Measurements from ENCODE around the gene FGF3. TPM values are rescaled to one million over a fixed set of nuclear protein-coding genes. Genes with fewer than 3 reads are reported as not detected.

FGF3 gene
- total RNA-seq, result not detected in 2 replicates

DNA sequence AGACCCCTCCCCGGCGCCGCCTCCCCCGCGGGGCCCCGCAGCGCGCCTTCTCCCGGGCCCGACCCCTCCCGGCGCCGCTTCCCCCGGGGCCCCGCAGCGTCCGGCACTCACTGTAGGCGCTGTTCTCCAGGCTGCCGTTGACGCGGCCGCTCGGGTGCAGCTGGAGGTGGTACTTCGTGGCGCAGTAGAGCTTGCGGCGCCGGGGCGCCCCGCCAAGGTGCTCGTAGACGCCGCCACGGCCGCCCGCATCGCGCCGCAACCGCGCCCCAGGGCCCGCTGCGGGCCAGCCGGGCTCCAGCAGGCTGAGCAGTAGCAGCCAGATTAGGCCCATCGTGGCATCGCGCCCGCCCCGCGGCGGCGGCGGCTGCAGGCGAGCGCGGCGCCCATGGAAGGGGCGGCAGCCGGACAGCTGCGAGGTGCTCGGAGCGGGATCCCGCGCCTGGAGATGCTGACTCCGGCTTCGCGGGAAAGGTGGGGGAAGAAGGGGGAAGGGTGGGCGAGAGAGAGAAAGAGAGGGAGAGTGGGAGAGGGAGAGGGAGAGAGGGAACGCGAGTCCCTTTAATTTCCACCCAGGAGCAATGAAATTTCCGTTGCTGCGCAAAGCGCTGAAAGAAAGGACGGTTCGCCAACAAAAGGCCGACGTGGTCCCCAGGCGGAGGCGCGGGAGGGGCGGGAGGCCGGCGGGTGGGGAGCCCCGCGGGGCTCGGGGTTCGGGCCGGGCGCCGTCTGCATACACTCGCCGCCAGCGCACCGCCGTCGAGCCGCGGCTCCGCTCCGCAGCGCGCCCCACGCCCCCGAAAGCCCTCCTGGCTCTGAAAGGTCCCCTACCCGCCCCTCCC is at the start of gene FGF3:
Gene FGF3, minus strand, starts transcription at position 814 of the 839 bp plus-strand sequence. Its CDS starts 483 bp downstream, at position 331.

DNA sequence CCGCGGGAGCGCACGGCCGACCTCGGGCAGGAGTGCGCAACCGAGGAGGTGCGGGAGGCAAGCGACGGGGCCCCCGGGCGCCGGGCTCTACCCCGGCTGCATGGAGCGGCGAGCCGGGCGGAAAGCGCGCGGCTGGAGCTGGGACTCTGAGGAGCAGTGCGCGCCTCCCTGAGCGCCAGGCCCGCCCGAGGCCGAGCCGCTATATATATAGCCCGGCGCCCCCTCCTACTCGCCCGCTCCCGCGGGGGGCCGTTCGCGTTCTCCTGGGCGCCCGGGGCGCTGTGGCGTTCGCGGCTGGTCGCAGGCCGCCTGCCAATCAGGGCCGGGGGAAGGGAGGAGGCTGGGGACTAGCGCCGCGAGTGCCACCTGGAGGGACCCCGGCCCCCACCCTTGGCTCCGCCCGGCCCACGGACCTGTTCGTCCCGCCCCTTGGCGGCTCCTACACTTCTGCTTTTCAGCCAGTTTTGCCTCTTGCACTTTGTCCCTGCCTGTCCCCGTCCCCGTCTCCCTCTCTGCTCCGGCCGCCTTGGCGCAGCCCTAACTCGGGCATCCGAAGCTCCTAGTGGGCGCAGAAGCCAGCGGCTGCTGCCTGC is 44.0 kb downstream of the FGF3 start, which contains the start of gene FGF4:
Gene FGF4, minus strand, starts transcription at position 179 of the 593 bp plus-strand sequence. CDS start 257 bp downstream, outside the sequence.

Other genes starting within 250 kb of the FGF3 start
- 247 and 2,138 TPM in 2 replicates for gene CCND1, start 178.3 kb downstream of the FGF3 start, total RNA-seq
- 23.6 and 32.6 TPM in 2 replicates for gene LTO1, start 144.1 kb downstream of the FGF3 start, total RNA-seq
- not detected in 2 replicates for gene FGF19, start 115.4 kb downstream of the FGF3 start, total RNA-seq
- gene FGF4, start 44.1 kb downstream of the FGF3 start, total RNA-seq, result not detected in 2 replicates

Measured in placental pericyte (primary cell).